Measurements from ENCODE around the gene HDC.

GRCh38 chr15:50225057-50225456 is 40.5 kb downstream of the HDC start:
- no peak for TF ChIP-seq EP300 (IDR thresholded peaks at IDR 0.05)
- no peak for TF ChIP-seq CTCF (IDR thresholded peaks at IDR 0.05)

Measured in stomach (tissue), 4 donors.